ENCODE measurements around the gene NDUFA11.
A peak's percentile ranks its signal among the peaks of the same experiment; 100 is the strongest.

The NDUFA11 gene

DNA sequence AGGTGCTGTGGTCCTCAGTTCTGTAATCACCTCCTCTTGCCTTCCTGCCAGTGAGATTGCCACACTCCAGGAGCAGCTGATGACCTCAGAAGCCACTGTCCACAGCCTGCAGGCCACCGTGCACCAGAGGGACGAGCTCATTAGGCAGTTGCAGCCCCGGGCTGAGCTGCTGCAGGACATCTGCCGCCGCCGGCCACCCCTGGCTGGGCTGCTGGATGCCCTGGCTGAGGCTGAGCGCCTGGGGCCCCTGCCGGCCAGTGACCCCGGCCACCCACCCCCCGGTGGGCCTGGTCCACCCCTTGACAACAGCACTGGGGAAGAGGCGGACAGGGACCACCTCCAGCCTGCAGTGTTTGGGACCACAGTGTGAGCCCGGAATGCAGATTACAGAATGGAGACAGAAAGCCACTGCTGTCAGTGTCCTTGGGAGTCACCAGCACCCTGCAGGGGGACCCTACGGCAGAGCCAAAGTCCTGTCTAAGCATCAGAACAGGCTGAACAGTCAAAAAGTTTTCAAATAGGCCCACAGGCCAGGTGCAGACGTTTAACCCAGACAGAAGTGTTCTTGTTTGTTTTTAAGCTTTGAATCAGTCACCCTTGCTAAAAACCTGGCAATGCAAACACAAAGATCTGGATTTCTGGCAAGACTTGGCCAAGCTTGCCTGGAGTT is 5.3 kb upstream of the NDUFA11 start:
- DNase-seq (ENCODE audit: low read depth, low spot score): peak; percentile 44

DNA sequence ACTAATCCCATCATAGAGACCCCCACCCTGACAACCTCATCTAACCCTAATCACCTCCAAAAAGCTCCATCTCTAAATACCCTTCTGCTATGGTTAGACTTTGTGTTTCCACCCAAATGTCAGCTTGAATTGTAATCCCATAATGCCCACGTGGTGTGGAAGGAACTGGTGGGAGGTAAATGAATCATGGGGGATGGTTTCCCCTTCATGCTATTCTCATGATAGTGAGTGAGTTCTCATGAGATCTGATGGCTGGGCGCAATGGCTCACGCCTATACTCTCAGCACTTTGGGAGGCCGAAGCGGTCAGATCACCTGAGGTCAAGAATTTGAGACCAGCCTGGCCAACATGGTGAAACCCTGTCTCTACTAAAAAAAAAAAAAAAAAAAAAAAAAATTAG is 3.7 kb upstream of the NDUFA11 start:
- no peak for DNase-seq (ENCODE audit: low read depth, low spot score)

DNA sequence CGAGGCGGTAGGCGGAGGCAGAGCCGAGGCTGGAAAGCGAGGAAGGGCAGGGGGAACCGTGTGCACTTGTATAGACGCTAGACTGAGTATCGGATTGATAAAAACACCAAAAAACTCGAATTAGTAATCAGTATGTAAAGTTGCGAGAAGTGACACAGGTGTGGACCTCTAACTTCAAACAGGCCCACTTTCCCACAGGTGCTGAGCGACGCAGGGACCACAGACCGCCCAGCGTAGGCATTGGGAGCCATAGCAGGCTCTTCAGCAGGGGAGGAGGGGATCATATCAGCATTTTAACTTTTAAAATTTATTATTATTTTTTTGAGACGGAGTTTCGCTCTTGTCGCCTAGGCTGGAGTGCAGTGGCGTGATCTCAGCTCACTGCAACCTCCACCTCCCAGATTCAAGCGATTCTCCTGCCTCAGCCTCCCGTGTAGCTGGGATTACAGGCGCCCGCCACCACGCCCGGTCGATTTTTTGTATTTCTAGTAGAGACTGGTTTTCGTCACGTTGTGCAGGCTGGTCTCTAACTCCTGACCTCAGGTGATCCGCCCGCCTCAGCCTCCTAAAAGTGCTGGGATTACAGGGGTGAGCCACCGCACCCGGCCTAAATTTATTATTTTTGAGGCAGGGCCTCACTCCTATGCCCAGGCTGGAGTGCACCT is 1.7 kb upstream of the NDUFA11 start:
- DNase-seq (ENCODE audit: low read depth, low spot score): no peak

DNA sequence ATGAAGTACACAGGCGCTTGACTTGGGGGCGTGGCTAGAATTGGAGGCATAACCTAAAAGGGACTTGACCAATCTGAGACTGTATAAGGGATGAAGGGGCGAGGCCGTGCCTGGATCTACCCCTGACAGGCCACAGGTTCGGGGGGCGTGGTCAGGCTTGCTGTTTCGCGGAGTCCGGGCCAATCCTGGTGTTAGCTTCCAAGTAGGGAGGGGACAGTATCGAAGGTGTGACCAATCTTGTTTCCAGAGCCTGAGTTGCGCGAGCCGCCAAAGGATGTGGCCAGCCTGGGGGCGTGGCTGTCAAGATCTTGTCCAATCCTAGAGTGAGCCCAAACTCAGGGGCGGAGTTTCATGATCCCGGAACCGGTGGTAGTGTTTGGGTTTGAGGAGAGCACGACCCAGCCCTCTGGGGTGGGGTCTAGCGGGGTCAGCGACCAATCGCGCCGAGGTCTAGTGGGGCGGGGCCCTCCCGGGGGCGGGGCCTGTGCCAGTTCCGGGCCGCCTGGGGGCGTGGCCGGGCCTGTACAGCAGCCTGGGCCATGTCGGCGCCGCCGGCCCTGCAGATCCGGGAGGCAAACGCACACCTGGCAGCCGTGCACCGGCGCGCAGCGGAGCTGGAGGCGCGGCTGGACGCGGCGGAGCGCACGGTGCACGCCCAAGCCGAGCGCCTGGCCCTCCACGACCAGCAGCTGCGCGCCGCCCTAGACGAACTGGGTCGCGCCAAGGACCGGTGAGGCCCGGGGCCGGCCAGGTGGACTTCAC is 943 bp upstream of the NDUFA11 start, which contains the start of gene VMAC:
VMAC (plus strand) TSS at position 521 of the 762 bp plus-strand sequence; CDS start at position 540, 19 bp downstream.
- DNase-seq (ENCODE audit: low read depth, low spot score): peak; percentile 100

DNA sequence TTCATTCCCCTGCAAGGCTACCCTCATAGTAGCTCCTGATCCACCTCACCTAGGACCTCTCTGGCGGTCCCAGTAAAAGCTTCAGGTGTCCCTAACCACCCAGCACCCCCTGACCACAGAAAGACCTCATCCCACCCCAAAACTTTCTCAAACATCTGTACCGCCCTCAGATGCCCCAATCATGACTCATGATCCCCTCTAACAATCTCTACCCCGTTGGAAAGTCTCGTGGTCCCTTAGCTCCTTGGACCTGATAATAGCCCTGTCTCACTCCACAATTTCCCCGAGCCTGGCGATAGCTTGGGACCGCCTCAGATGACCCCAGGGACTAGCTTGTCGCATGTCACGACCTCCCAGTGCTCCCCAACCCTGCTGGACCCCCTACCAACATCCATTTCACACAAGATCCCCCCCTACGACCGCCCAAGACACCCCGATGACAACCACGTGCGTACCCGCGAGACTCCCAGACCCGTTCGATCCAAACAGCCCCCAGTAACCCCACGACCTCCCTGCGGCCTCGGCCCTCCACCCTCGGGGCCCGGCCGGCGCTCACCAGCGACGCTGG is 450 bp downstream of the NDUFA11 start:
- peak; percentile 29 for DNase-seq (ENCODE audit: low read depth, low spot score)

DNA sequence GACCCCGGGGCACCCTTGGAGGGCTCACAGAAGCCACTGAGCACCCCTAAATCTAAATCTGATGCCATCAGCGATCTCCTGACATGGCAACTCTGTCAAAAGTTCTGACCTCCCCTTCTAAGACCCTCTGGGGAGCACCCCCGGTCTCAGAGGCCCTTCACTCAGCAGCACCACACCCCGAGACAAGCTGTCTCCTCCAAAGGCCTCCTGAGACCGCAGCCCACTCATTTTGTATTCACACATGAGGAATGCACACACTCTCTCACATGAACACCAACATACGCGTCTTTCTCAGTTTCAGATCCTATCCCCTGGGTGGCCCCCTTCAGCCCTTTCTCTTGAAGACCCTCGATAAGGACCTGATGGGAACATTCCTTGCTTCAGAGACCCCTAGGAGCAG is 2.6 kb downstream of the NDUFA11 start:
- DNase-seq (ENCODE audit: low read depth, low spot score): no peak

DNA sequence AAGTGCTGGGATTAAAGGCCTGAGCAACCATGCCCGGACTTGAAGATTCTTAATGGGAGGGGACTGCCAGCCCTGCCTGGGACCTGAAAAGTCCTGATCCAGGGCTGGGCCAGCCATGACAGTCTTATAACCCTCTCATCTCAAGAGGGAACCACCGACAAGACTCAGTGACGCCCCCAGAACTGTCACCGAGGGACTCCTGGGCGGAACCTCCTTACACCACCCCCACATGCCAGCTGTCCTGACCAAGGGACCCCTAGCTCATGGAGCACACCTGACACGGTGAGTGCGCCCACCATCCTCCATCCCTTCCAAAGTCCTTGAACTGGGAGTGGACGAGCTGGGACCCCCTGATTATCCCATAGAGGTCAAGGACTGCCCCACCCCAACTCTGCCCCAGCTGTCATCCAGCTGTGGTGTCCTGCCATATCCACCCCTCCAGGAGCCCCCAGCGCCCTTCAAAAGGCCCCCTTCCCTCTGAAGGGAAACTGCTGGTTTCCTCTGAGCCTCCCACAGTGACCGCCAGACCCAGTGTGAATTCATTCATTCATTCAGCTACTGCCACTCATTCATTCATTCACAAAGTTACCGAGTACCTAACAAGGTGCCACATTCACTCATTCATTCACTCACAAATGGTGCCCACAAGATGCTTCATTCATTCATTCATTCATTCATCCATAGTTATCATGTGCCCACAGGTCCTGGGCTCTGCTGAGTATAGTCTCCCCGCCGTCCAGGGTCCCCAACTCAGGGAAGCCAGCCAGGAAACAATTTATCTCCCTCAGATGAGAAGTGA is 3.7 kb downstream of the NDUFA11 start:
- no peak for DNase-seq (ENCODE audit: low read depth, low spot score)

DNA sequence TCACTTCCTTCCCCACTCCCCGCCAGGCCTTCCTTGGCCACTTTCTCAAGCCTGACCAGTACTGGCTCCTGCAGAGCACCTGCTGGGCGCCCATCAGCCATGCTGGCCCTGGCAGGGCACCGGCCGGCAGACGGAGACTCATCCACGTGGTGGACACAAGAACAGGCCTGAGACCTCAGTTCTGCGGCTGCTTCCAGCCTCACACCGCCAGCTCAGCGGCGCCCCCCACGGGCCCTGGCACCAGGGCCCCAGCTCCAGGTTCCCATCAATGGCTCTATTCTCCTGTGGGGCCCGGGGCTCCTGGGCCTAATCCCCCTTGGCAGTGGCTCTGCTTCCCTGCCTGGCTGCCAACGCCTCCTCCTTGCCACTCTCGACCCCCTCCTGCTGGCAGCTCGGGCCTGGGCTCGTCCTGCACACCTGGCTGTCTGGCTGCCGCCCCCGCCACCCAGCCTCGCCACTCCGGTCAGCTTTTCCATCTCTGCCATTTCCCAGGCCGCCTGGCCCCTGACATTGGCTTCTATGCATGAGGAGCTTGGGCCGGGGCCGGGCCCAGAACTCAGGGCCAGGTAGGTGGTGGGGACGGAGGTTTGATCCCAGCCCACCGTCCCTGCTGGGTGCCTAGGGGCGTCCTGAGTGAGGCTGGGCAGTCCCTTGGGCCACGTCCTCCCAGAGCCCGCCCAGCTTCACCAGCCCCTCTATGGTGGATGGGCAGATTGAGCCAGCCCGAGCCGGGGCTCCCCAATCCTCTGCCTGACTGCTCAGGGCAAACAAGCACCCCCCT is 6.2 kb downstream of the NDUFA11 start:
- DNase-seq (ENCODE audit: low read depth, low spot score): no peak

DNA sequence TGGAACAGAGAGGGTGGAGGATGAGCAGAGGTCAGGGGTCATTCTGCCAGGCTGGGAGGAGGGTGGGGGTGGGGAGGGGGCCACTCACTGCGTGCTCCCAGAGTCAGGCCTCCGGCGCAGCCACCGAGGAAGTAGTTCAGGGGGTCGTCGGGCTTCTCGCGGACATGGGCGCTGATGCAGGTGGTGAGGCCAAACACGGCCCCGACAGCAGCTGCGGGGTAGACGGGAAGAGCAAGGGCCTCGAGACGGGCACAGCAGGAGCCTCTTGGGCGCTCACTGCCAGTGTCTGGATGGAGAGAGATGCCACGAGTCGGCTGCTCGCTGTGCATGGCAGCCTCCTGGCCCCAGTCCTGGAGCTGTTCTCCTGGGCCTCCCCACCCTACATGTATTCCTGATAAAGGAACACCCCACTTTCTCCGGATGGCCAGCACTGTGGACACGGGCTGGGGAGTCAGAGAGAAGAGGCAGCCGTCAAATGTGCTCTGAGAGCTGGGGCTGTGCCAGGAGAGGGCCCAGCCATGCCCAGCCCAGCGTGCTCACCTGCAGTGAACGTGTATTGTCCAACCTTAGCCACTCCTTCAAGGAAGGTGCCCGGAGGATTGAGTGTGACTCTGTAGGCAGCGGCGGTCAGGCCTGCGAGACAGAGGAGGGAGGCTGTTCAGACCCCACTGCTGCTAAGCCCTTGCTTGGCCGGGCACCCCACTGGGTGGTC is 7.1 kb downstream of the NDUFA11 start:
- DNase-seq (ENCODE audit: low read depth, low spot score): no peak

DNA sequence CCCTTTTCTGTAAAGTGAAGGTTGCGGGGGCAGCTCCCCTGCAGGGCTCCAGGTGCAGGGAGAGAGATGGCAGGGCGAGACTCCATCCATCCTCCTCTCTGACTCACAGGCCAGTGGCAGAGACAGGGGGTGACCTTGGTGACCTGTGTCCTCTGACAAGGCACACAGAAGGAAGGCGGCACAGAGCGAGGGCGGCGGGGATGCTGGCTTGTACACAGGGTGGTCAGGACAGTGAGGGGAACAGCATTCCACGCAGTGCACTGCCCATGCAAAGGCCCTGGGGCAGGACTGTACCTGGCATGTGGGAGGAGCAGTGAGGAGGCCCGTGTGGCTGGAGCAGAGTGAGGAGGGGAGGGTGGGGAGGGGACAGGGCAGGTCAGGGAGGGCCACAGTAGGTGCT is 7.7 kb downstream of the NDUFA11 start:
- no peak for DNase-seq (ENCODE audit: low read depth, low spot score)

DNA sequence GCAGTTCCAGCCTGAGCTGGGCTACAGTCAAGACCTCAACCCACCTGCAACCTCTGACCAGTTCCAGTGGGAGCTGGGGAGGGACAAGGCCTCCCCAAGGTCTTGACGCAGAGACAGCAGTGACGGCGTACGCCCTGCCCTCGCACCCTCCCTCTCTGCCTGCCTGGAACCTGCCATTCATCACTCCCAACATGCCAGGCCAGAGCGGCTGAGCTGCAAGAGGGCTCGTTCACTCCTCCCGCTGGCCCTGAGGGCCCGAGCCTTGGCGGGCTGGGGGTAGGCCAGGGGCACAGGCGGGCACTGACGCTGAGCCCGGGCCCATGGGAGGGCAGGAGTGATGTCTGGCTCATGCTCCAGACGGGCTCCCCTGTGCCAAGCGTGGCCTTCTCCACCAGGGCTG is 8.2 kb downstream of the NDUFA11 start:
- DNase-seq (ENCODE audit: low read depth, low spot score): no peak

DNA sequence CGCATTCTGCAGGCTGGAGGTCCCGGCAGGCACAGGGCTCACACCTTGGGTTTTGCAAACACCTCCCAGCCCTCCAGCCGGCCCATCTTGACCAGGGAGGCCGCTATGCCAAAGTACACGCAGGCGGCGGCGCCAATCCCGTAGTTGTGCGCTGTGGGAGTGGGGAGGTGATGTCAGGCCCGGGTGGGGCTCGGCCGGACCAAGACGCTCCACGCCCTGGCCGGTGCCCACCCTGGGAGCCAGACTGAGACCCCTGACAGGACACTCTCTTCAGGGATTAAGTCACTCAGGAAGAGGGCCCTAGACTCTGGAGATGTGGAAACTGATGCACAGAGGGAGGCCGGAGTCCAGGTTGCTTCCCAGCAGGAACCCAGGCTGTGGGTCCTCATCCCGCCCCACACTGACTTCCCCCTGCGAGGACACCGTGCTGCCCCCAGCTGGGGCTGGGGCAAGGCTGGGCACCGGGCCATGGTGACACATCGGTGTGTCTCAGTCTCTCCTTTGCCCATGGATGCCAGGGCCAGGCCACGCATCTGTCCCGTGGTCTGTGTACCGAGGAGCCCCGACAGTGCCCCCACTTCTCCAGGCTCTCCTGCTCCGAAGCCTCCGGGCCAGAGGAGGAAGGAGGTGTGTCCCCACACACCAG is 8.8 kb downstream of the NDUFA11 start:
- DNase-seq (ENCODE audit: low read depth, low spot score): no peak

DNA sequence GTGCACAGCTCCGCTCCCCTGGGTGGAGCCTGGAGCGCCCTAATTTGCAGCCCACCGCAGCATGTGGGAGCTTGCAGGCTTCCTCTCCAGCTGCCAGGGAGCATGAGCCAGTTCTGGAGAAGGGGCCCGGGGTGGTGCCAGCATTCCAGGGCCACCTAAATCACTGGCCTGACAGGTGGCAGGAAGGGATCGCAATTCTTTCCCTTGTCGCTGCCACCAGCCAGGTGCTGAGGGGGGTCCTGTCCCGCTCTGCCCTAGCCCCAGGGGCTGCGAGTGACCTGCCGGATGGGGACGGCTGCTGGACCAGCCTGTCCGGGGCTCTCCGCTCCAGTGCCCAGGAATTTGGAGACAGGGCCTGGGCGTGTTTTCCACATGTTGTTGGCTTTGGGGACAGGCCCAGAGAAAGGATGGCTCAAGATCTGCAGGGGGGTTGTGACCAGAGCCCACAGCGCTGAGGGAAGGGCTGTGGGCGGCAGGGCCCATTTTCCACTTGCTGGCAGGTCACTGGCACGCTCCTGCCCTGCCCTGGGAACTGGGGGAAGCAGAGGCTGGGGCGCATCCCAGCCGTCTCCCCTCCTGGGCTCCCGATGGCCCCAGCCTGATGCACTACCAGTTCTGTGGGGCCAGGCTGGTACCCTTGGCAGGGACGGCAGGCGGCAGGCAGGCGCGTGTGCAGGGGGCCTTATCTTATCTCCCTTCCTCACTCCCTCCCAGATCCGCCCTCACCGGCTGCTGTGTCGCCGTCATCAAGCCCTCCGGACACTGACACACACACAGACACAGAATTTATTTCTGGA is 9.5 kb downstream of the NDUFA11 start:
- no peak for DNase-seq (ENCODE audit: low read depth, low spot score)

DNA sequence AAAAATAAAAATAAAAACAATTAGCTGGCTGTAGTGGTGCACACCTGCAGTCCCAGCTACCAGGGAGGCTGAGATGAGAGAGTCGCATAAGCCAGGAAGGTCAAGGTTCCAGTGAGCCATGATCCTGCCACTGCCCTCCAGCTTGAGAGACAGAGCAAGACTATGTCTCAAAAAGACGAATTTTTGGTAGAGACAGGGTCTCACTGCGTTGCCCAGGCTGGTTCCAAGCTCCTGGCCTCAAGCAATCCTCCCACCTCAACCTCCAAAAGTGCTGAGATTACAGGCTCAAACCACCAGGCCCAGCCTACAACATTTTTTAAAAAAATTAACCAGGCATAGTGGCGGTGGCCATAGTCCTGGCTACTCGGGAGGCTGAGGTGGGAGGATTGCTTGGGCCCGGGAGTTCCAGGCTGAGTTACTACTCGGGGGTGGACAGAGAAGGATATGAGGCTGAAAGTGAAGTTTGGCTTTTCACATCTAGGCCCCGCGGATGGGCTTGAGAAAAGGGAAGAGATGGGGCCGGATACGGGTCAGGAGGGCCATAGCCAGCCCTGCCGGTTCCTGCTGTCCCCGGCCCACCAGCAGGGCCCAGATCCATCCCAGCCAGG is 10.2 kb downstream of the NDUFA11 start:
- no peak for DNase-seq (ENCODE audit: low read depth, low spot score)

DNA sequence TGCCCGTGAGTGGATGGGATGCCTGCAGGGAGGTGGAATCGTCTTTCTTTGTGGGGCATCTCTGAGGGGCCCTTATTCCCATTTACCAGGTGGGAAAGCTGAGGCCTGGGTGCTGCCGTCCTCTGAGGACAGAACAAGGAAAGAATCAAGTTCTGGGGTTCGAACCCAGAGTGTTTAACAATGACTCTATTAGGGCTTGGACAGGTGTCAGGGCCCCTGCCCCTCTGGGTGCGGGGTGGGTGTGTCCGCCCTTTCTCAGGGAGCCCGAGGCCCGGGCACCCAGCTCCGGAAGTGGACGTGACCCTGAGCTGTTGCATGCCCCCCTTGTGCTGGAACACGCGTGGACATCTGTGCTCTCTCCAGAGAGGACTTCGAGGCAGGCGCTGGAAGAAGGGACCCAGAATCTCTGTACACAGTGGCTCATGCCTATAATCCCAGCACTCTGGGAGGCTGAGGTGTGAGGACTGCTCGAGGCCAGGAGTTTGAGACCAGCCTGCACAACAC is 10.8 kb downstream of the NDUFA11 start:
- DNase-seq (ENCODE audit: low read depth, low spot score): no peak

DNA sequence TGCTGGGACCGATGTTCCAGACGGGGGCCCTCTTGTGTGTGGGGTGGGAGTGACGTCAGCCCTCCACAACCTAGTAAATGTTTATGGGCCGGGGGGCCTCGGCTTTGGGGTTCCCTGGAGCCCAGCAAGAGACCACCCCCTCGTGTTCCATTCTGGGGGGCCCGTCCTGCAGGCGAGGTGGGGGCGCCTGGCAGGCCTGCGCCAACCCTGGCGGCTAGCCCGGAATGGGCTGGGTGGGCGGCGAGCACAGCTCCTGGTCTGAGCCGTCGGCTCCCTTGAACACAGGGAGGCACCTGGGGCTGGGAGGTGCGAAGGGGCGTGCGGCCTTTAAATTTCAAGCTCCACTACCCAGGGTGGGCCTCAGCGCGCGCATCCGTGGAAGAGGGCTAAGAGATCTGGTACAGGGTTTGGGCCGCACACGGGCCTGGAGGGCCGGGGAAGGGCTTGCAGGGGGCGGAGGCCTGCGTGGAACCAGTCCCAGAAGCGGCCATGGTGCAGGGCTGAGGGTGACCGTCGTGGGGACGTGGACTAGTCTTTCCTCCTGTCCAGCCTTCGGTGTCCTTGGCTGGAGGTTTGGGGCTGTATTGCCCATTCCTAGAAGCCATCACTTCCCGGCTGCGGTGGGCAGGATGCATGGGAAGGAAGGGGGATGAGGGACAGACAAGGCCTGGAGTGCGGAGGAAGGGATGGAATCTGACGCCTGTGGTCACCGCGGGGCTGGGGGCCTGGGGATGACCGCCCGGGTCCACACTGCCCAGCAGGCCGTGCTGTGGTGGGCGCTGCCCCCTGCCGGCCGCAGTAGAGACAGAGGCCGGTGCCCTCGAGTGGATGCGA is 11.4 kb downstream of the NDUFA11 start:
- peak; percentile 75 for DNase-seq (ENCODE audit: low read depth, low spot score)

DNA sequence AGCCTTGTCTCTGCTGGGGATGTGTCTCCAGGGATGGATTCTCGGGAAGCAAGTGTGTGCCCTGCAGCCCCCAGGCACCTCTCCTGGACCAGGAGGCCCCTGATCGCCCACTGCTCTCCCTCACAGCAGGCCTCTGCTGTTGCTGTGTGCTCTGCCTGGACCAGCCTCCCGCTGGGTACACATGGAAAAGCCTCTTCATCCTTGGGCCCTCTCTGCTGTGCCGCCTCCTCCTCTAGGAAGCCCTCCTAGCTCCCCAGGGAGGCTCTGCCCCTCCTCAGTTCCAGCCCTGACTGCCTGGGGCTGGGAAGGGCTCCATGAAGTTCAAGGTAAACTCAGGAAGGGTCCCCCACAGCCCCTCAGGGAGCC is 12.0 kb downstream of the NDUFA11 start:
- DNase-seq (ENCODE audit: low read depth, low spot score): no peak

Data from ELF-1 (cell line).